DMS79 (cell line): ENCODE data around the gene PRPH.
"Not testable (repeated sequence)": the region's sequence is repeated elsewhere in the genome, so short reads cannot be mapped to it uniquely, and the experiment has no call there.

ENCODE experiments used
- DNase-seq: peaks from one replicate; lab custom pipeline; 2025; lab: John Stamatoyannopoulos, UW

PRPH gene

GRCh38 chr12:49298160-49298559 is 3.2 kb downstream of the PRPH start:
- no peak for DNase-seq

- DNase-seq, result no peak
Observed at GRCh38 chr12:49301760-49302159, 6.8 kb downstream of the PRPH start.

- DNase-seq, result no peak
Observed at GRCh38 chr12:49304161-49304560, 9.2 kb downstream of the PRPH start.

- no peak for DNase-seq
Observed at GRCh38 chr12:49305762-49306510, 11.0 kb downstream of the PRPH start.

GRCh38 chr12:49309386-49309785 is 14.4 kb downstream of the PRPH start:
- no peak for DNase-seq

- DNase-seq, result not testable (repeated sequence)
Observed at GRCh38 chr12:49310451-49311000, 15.6 kb downstream of the PRPH start.

GRCh38 chr12:49314811-49315210 is 19.9 kb downstream of the PRPH start:
- no peak for DNase-seq

GRCh38 chr12:49317118-49317517 is 22.2 kb downstream of the PRPH start:
- DNase-seq, result not testable (repeated sequence)

- DNase-seq, result not testable (repeated sequence)
Observed at GRCh38 chr12:49320411-49321103, 25.6 kb downstream of the PRPH start.

- DNase-seq, result no peak
Observed at GRCh38 chr12:49322367-49322707, 27.4 kb downstream of the PRPH start.

GRCh38 chr12:49322708-49323523 is 28.0 kb downstream of the PRPH start, which contains the start of gene TROAP:
TROAP (plus strand) TSS chr12:49323255; CDS start chr12:49323609, 354 bp downstream.
- peak; percentile 97 for DNase-seq

GRCh38 chr12:49323524-49324097 is 28.7 kb downstream of the PRPH start:
- DNase-seq, result no peak

- DNase-seq, result no peak
Observed at GRCh38 chr12:49325606-49326005, 30.7 kb downstream of the PRPH start.

- DNase-seq, result no peak
Observed at GRCh38 chr12:49327368-49327767, 32.4 kb downstream of the PRPH start.

- no peak for DNase-seq
Observed at GRCh38 chr12:49327887-49328286, 32.9 kb downstream of the PRPH start.

GRCh38 chr12:49328816-49329215 is 33.9 kb downstream of the PRPH start:
- DNase-seq, result no peak

- DNase-seq, result no peak
Observed at GRCh38 chr12:49330032-49330619, 35.2 kb downstream of the PRPH start.

- no peak for DNase-seq
Observed at GRCh38 chr12:49330631-49331379, 35.9 kb downstream of the PRPH start.

- no peak for DNase-seq
Observed at GRCh38 chr12:49331380-49332222, 36.7 kb downstream of the PRPH start.

- no peak for DNase-seq
Observed at GRCh38 chr12:49332441-49332861, 37.5 kb downstream of the PRPH start.
